Measurements from ENCODE around the gene PIK3R6.

DNA sequence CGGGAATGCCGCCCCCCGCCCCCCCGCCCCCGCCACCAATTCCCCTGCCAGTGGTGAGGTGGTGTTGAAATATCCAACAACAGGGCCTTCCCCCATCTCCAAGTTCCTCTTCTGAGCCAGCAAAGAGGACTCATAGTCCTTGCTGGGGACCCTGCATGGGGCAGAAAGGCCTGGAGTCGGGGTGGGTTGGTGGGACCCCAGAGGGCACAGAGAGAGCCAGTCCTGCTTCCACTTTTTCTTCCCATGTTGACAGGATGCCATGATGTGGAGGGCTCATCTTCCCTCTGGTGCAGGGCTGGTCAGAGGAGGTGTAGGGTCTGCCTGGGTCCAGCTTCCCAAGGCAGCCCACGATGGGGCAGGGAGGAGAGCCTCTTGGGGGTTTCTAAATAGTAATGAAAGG is 49.0 kb upstream of the PIK3R6 start:
- TF ChIP-seq POLR2AphosphoS5 (IDR thresholded peaks at IDR 0.05; ENCODE audit: low read depth) (no peak), GABPA (IDR thresholded peaks at IDR 0.05; ENCODE audit: low read depth) (no peak), SPI1 (IDR thresholded peaks at IDR 0.05; ENCODE audit: borderline replicate concordance, low read depth) (no peak; the same call in 1 of the 2 replicates)
- TF ChIP-seq, protein P1, sequence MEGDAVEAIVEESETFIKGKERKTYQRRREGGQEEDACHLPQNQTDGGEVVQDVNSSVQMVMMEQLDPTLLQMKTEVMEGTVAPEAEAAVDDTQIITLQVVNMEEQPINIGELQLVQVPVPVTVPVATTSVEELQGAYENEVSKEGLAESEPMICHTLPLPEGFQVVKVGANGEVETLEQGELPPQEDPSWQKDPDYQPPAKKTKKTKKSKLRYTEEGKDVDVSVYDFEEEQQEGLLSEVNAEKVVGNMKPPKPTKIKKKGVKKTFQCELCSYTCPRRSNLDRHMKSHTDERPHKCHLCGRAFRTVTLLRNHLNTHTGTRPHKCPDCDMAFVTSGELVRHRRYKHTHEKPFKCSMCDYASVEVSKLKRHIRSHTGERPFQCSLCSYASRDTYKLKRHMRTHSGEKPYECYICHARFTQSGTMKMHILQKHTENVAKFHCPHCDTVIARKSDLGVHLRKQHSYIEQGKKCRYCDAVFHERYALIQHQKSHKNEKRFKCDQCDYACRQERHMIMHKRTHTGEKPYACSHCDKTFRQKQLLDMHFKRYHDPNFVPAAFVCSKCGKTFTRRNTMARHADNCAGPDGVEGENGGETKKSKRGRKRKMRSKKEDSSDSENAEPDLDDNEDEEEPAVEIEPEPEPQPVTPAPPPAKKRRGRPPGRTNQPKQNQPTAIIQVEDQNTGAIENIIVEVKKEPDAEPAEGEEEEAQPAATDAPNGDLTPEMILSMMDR (IDR thresholded peaks at IDR 0.05; ENCODE audit: insufficient read depth, low read length): no peak
- TF ChIP-seq, protein P2, sequence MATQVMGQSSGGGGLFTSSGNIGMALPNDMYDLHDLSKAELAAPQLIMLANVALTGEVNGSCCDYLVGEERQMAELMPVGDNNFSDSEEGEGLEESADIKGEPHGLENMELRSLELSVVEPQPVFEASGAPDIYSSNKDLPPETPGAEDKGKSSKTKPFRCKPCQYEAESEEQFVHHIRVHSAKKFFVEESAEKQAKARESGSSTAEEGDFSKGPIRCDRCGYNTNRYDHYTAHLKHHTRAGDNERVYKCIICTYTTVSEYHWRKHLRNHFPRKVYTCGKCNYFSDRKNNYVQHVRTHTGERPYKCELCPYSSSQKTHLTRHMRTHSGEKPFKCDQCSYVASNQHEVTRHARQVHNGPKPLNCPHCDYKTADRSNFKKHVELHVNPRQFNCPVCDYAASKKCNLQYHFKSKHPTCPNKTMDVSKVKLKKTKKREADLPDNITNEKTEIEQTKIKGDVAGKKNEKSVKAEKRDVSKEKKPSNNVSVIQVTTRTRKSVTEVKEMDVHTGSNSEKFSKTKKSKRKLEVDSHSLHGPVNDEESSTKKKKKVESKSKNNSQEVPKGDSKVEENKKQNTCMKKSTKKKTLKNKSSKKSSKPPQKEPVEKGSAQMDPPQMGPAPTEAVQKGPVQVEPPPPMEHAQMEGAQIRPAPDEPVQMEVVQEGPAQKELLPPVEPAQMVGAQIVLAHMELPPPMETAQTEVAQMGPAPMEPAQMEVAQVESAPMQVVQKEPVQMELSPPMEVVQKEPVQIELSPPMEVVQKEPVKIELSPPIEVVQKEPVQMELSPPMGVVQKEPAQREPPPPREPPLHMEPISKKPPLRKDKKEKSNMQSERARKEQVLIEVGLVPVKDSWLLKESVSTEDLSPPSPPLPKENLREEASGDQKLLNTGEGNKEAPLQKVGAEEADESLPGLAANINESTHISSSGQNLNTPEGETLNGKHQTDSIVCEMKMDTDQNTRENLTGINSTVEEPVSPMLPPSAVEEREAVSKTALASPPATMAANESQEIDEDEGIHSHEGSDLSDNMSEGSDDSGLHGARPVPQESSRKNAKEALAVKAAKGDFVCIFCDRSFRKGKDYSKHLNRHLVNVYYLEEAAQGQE (IDR thresholded peaks at IDR 0.05; ENCODE audit: insufficient replicate concordance, low read depth): no peak

Measured in HL-60 (cell line).